NCI-H2107 (cell line): Measurements from ENCODE around the gene HEBP1.

Source experiments
- DNase-seq: peaks from one replicate; lab custom pipeline; 2025; lab: John Stamatoyannopoulos, UW

The HEBP1 gene

DNA sequence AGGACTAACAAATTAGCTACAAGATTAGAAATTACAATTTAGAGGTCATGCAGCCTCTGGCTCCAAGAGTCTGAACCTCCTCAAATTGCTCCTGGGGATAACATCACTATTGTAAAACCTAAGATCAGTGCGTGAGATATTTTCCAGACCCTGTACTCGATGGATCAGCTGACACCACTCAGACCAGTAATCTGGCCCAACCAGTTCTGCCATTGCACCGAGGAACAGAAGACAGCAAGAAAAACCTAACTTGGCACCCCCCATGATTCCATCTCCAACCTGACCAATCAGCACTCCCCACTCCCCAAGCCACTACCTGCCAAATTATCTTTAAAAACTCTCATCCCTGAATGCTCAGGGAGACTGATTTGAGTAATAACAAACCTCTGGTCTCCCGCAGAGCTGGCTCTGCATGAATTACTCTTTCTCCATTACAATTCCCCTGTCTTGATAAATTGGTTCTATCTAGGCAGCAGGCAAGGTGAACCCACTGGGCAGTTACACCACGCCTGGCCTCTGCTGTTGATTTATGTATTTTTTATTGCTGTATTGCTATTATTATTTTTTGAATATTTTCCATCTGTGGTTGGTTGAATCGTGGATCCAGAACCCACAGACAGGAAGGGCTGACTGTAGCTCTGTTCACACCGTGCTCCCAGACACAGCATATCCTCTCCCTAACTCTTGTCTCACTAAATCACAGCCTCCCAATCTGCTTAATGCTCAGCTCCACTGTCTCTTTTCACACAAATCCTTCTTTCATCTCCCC lies 9.2 kb downstream of the HEBP1 start:
- no peak for DNase-seq

GRCh38 chr12:12987421-12987820 lies 12.6 kb downstream of the HEBP1 start:
- no peak for DNase-seq

GRCh38 chr12:12986775-12987331 lies 13.2 kb downstream of the HEBP1 start:
- DNase-seq: no peak

GRCh38 chr12:12985817-12986408 lies 14.2 kb downstream of the HEBP1 start:
- DNase-seq: no peak

GRCh38 chr12:12984149-12984548 lies 15.9 kb downstream of the HEBP1 start:
- no peak for DNase-seq

GRCh38 chr12:12983420-12984035 lies 16.5 kb downstream of the HEBP1 start:
- DNase-seq: no peak

- DNase-seq: no peak
These were observed 17.7 kb downstream of the HEBP1 start for GRCh38 chr12:12982331-12982730.

DNA sequence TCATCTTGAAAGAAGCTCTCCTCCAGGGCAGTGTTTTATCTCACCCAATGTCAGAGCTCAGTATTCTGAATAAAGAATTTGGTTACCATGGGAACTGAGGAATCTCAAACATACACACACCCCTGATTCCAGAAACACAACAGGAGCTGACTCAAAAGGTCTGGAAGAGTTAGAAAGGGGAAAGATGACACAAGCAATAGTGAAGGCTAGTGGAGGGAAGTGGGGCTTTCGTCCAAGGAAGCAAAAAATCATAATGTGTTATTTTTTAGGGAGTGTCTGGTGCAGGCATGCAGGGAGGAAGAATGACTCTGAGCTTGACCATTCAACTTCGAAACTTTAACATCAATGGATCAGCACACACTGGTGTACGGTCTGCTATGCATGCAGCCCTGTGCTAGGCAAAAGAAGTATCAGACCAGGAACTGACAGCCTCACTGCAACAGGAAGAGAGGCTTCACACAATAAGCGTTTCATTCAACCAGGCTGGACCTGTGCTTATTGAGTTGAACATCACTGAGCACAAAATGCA lies 20.3 kb downstream of the HEBP1 start:
- DNase-seq: no peak

- DNase-seq: no peak
These were observed 20.9 kb downstream of the HEBP1 start for GRCh38 chr12:12979126-12979525.

DNA sequence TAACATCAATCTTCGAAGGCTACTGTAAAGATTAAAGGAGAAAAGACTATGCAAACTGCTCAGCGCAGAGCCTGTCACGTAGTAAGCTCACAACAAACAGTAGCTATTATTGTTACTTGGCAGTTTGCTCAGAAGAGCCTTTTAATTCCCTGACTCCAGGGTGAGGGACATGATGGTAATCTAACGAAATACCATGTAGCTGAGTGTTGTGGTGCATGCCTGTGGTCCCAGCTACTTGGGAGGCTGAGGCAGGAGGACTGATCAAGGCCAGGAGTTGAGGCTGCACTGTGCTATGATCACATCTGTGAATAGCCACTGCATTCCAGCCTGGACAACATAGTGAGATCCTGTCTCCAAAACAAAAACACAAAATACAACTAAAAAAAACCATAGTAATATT lies 22.8 kb downstream of the HEBP1 start:
- no peak for DNase-seq

DNA sequence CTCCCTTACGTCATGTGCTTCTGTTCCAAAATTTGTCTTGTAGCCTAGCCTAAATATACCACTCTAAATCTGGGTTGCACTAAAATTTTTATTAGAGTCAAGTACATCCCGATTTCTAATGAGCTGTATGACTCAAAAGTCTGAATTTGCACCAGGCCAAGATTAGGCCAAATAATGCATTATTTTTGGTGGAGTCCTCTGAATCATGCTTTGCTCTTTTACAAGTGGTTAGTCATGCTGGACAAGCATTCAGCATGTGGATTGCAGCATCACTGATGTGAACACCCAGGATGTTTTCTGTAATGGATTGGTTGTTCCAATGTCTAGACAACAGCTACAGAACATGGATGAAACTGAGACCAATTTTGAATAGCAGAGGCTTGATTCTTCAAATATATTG lies 23.7 kb downstream of the HEBP1 start:
- no peak for DNase-seq

DNA sequence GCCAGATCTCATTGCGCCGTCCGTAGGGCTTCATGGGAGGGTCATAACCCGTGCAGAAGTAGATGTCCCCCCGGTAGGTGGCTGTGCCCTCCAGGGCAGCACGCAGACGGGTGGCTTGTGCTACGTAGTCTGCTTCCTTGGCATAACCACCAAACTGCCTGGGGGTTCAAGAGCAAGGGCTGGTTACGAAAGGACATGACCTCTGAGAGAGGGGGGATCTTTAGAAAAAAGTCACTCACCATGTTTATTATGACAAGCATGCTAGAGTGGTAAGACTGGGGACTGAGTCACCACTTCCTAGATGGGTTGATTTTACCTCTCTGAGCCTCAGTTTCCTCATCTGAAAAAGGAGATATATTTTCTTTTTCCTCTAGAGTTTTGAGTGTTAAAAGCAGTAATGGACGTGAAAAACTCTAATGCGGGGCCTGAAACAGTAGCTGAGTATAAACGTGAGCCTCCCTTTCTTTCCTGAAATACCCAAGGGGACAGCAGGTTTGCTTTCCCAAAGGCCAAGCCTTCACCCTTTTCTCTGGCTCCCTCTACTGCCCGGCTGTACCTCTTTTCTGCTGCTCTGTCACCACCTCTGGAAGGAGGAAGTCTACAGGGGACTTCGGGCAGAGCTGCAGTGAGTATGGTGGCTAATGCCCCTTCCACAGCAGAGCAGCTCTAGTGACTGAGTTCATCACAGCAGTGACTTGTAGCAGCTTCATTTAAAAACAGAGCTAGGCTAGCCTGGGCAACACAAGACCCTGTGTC lies 24.6 kb downstream of the HEBP1 start:
- DNase-seq: no peak

DNA sequence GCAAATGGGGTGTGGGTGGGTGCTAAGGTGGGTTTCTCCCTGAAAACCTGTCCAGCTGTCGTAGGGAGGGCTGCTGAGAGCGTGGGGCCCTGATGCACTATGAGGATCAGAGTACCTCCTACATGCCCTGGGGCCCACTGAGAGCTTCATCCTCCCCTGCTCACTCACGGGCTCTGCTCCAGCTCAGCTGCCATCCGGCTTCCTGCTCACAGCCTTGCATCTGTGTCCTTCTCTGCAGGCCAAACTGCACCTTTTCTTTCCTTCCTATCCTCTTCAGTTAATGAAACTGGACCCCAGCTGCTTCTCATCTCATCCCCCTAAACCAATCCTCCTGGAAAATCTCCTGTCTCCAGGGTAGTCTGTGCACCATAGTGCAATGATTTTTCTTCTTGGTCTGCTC lies 25.9 kb downstream of the HEBP1 start:
- DNase-seq: no peak

- DNase-seq: no peak
These were observed 27.0 kb downstream of the HEBP1 start for GRCh38 chr12:12973019-12973418.

GRCh38 chr12:12965836-12966235 lies 34.2 kb downstream of the HEBP1 start:
- DNase-seq: no peak

- no peak for DNase-seq
These were observed 35.8 kb downstream of the HEBP1 start for GRCh38 chr12:12964255-12964654.

DNA sequence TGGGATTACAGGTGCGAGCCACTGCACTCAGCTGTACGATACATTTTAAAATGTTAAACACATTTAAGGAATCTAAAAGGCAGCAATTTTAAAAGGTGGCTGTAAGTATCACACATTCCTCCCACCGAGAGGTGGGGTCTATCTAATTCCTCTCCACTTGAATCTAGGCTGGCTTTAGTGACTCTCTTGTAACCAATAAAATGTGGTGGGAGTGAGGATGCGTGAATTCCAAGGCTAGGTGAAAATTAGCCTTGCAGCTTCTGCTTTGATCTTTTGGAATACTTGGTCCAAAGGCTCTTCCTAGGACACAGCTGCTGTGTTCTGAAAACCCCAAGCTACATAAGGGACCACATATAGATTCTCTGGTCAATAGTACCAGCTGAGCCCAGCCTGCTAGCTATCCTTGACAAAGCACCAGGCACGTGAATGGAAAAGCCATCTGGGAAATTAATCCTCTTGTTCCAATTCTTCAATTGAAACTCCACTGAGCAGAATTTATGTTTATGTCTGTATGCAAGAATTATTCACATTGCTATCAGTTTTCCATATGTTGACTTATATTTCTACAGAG lies 39.3 kb downstream of the HEBP1 start:
- no peak for DNase-seq

GRCh38 chr12:12958886-12959285 lies 41.2 kb downstream of the HEBP1 start:
- no peak for DNase-seq

DNA sequence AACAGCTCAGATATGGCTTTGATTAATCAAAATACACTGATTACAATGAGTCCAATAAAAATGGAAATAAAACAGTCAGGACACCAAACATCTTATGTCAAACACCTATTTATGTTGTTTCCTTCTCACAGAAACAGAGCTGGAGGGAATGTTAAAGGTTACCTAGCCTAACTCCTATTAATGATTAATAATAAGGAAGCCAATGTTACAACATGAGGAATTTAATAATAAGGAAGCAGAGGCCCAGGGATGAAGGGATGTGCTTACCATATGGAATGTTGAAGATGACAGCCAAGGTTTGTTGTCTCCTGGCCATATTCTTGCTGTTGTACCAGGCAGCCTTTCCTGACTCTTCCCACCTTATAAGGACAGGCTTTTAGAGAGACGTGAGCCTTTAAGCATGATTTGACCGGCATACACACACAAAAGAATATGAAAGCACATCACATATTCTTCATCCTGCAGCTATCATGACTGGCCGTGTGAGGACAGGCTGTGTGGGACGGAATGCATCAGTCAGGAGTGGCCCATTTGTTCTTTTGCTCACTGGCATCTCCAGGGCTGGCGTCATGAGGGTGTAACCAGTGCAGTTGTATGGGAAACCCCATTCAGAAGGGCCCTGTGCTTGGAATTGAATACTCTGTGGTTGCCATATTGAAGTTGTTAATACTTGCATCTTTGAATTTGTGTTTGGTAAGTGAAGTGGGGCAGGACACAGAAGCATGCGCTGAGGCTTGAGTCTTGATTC lies 45.0 kb downstream of the HEBP1 start:
- no peak for DNase-seq

DNA sequence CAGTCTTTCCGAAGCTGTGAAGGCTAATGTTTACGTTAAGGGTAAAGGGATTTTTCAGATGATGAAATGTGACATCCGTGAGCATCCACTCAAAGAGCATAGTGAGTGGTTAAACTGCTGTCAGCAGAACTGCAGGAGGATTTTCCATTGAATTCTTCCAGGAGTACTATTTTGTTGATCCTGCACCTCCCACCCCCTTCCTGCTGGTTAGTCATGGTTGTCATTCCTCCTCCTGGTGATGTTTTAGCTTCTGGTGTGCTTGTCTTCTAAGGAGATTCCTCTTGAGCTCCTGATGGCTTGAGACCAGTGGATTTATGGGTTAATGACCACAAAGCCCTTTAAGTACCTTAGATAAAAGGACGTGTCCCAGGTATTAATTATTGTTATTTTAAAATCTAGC lies 45.7 kb downstream of the HEBP1 start:
- no peak for DNase-seq

GRCh38 chr12:12952036-12952435 lies 48.0 kb downstream of the HEBP1 start, which contains the start of gene GPRC5D:
GPRC5D (minus strand) TSS chr12:12952170; CDS start chr12:12950384, 1,786 bp downstream.
- DNase-seq: no peak
